Ishikawa (cell line): Measurements from ENCODE around the gene MAN2B2.

Experiments used
- CEBPB ChIP-seq: IDR thresholded peaks from 2 replicates; pipeline ENCODE4 v1.6.1; 2012
- CREB1 ChIP-seq: IDR thresholded peaks from 2 replicates; pipeline ENCODE4 v1.6.1; 2012; ENCODE audit warnings: low read depth
- EGR1 ChIP-seq: IDR thresholded peaks from 2 replicates; pipeline ENCODE4 v1.6.1; 2012
- EP300 ChIP-seq: IDR thresholded peaks from 2 replicates; pipeline ENCODE4 v1.6.1; 2012; ENCODE audit warnings: borderline replicate concordance
- FOXM1 ChIP-seq: IDR thresholded peaks from 2 replicates; pipeline ENCODE4 v1.6.1; 2012; ENCODE audit warnings: low read depth, borderline replicate concordance
- MAX ChIP-seq: IDR thresholded peaks from 2 replicates; pipeline ENCODE4 v1.6.1; 2012
- NFIC ChIP-seq: IDR thresholded peaks from 2 replicates; pipeline ENCODE4 v1.6.1; 2012
- RAD21 ChIP-seq: IDR thresholded peaks from 2 replicates; pipeline ENCODE4 v1.6.1; 2012; ENCODE audit warnings: low read depth
- TAF1 ChIP-seq: IDR thresholded peaks from 2 replicates; pipeline ENCODE4 v1.6.1; 2012; ENCODE audit warnings: low read depth, mild to moderate bottlenecking
- TCF12 ChIP-seq: IDR thresholded peaks from 2 replicates; pipeline ENCODE4 v1.6.1; 2012; ENCODE audit warnings: low read depth
- TEAD4 ChIP-seq: IDR thresholded peaks from 2 replicates; pipeline ENCODE4 v1.6.1; 2012
- YY1 ChIP-seq: IDR thresholded peaks from 2 replicates; pipeline ENCODE4 v1.6.1; 2012; ENCODE audit warnings: low read depth
- ZBTB7A ChIP-seq: IDR thresholded peaks from 2 replicates; pipeline ENCODE4 v1.6.1; 2012; ENCODE audit warnings: low read depth
- TF ChIP-seq, protein P1 (sequence below): IDR thresholded peaks from 2 replicates; pipeline ENCODE4 v1.6.1; 2012; ENCODE audit warnings: low read depth, mild to moderate bottlenecking
- TF ChIP-seq, protein P2 (sequence below): IDR thresholded peaks from 2 replicates; pipeline ENCODE4 v1.6.1; 2012

The MAN2B2 gene

GRCh38 chr4:6639137-6639680 lies 64.2 kb downstream of the MAN2B2 start:
- TF ChIP-seq TCF12 (no peak), CEBPB (no peak), TEAD4 (no peak), TAF1 (no peak), NFIC (no peak), ZBTB7A (no peak), CREB1 (no peak), FOXM1 (no peak), EGR1 (no peak), YY1 (no peak), RAD21 (no peak), MAX (no peak), EP300 (no peak)
- TF ChIP-seq, protein P1, sequence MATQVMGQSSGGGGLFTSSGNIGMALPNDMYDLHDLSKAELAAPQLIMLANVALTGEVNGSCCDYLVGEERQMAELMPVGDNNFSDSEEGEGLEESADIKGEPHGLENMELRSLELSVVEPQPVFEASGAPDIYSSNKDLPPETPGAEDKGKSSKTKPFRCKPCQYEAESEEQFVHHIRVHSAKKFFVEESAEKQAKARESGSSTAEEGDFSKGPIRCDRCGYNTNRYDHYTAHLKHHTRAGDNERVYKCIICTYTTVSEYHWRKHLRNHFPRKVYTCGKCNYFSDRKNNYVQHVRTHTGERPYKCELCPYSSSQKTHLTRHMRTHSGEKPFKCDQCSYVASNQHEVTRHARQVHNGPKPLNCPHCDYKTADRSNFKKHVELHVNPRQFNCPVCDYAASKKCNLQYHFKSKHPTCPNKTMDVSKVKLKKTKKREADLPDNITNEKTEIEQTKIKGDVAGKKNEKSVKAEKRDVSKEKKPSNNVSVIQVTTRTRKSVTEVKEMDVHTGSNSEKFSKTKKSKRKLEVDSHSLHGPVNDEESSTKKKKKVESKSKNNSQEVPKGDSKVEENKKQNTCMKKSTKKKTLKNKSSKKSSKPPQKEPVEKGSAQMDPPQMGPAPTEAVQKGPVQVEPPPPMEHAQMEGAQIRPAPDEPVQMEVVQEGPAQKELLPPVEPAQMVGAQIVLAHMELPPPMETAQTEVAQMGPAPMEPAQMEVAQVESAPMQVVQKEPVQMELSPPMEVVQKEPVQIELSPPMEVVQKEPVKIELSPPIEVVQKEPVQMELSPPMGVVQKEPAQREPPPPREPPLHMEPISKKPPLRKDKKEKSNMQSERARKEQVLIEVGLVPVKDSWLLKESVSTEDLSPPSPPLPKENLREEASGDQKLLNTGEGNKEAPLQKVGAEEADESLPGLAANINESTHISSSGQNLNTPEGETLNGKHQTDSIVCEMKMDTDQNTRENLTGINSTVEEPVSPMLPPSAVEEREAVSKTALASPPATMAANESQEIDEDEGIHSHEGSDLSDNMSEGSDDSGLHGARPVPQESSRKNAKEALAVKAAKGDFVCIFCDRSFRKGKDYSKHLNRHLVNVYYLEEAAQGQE: no peak
- TF ChIP-seq, protein P2, sequence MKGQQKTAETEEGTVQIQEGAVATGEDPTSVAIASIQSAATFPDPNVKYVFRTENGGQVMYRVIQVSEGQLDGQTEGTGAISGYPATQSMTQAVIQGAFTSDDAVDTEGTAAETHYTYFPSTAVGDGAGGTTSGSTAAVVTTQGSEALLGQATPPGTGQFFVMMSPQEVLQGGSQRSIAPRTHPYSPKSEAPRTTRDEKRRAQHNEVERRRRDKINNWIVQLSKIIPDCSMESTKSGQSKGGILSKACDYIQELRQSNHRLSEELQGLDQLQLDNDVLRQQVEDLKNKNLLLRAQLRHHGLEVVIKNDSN: no peak

GRCh38 chr4:6640292-6641163 lies 65.5 kb downstream of the MAN2B2 start, which contains the start of gene MRFAP1:
TSS of gene MRFAP1 (plus strand) at chr4:6640685. CDS start at chr4:6640863, 178 bp downstream.
- TF ChIP-seq TCF12 (peak; percentile 61), YY1 (peak; percentile 95), ZBTB7A (no peak), CREB1 (peak; percentile 41; the same call in 1 of the 2 replicates), TAF1 (peak; percentile 98), MAX (peak; percentile 95)
- TF ChIP-seq, protein P2: no peak
- TF ChIP-seq, protein P1: peak; percentile 22; the same call in 1 of the 2 replicates

DNA sequence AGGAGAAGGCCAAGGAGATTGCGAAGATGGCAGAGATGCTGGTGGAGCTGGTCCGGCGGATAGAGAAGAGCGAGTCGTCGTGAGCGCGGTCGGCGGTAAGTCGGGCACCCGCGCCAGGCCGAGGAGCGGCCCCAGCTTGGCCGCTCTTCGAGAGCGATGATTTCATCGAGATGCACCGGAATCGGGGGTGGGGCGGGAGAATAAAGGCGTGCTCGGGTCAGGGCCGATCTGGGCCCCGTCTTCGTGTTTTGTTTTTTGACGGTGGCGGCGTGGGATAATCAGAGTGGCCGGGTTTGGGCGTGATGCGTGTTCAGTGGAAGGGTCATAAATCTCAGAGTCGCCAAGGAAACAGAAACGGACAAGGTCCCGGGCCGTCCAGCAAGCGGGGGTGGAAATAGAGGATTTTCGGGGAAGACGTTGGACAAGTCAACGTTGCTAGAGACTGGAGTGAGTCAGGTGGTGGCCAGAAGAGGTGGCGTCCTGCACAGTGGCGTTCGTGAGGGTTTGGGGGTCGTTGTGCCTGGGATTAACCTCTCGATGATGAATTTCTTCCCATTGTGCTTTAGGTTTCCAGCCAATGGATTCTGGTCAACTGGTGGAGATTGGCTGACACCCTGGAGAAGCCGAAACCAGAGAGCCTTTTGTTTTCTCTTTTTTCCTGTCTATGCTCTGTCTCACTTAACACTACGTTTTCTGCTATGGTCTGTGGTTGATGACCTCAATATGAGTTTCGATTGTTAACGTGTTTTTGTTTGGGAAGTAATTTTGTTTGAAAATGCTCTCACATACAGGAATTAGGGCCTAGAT lies 66.4 kb downstream of the MAN2B2 start:
- TF ChIP-seq, protein P2: no peak
- TF ChIP-seq MAX: peak; percentile 45; the same call in 1 of the 2 replicates

GRCh38 chr4:6641971-6642320 lies 67.0 kb downstream of the MAN2B2 start:
- no peak for TF ChIP-seq EGR1
- TF ChIP-seq FOXM1: no peak

- TF ChIP-seq FOXM1 (no peak), TEAD4 (no peak), NFIC (no peak), MAX (no peak), TCF12 (no peak), EGR1 (no peak), YY1 (no peak), ZBTB7A (no peak), EP300 (no peak), RAD21 (no peak), TAF1 (no peak), CEBPB (no peak), CREB1 (no peak)
- TF ChIP-seq, protein P1: no peak
- TF ChIP-seq, protein P2: no peak
Observed at GRCh38 chr4:6643141-6643847, 68.3 kb downstream of the MAN2B2 start.
